T-cell (primary cell): ENCODE data around the gene PDHX. TPM values are rescaled to one million over a fixed set of nuclear protein-coding genes. Genes with fewer than 3 reads are reported as not detected.

Experiments
- total RNA-seq, 35 experiments: library from RNA in 6 of 35; stranded (reverse) in 6 of 35; fragments of 120-200 nt in 1 of 35; gene quantifications; one replicate each; pipeline versions ENCODE4 v1.2.1 to v1.2.4 and lab custom pipeline; 2013 to 2026

The PDHX gene
- total RNA-seq, 5 donors from 2014 or later (not counting 1 experiment from before 2014, with no cell fraction given), result 21.7 to 36.4 (median 26.1) TPM

Other genes with a start within 250 kb of the PDHX start
- 10 to 100 TPM in 4 of 5 donors, 1 to 10 TPM in 1; 9.4 to 15.7 (median 15.6) TPM for gene APIP, start 239 bp upstream of the PDHX start, total RNA-seq
- 1,000 to 10,000 TPM in 1 of 5 donors, 100 to 1,000 TPM in 4; 732 to 1,108 (median 781) TPM for gene CD44, start 222.6 kb downstream of the PDHX start, total RNA-seq